Smooth muscle cell (in vitro differentiated cells): Measurements from ENCODE around the gene SNRNP40. TPM values are rescaled to one million over a fixed set of nuclear protein-coding genes. Genes with fewer than 3 reads are reported as not detected.
A peak's percentile ranks its signal among the peaks of the same experiment; 100 is the strongest.
"Not testable (repeated sequence)": the region's sequence is repeated elsewhere in the genome, so short reads cannot be mapped to it uniquely, and the experiment has no call there.

ENCODE experiments used
- DNase-seq: peaks from one replicate; lab custom pipeline; 2025; ENCODE audit not compliant: unreplicated experiment; lab: John Stamatoyannopoulos, UW
- H2AFZ ChIP-seq: fragments of 200-600 bp; sonication (generic); 2 replicates; pipeline ENCODE4 v1.6.0; 2016; ENCODE audit warnings: antibody characterized with exemption, low read depth, mild to moderate bottlenecking
- H3F3A ChIP-seq: fragments of 200-600 bp; sonication (generic); 2 replicates; pipeline ENCODE4 v1.6.0; 2017; ENCODE audit warnings: antibody characterized with exemption, low read depth
- H3K27ac ChIP-seq: fragments of 200-600 bp; sonication (generic); 2 replicates; pipeline ENCODE4 v1.5.1; 2016; ENCODE audit warnings: low read depth, mild to moderate bottlenecking
- H3K27me3 ChIP-seq: fragments of 200-600 bp; sonication (generic); 2 replicates; pipeline ENCODE4 v1.6.1; 2016; ENCODE audit warnings: low read depth, mild to moderate bottlenecking
- H3K36me3 ChIP-seq: fragments of 200-600 bp; sonication (generic); 2 replicates; pipeline ENCODE4 v1.5.1; 2016; ENCODE audit warnings: low read depth
- H3K4me1 ChIP-seq: fragments of 200-600 bp; sonication (generic); 2 replicates; pipeline ENCODE4 v1.5.1; 2016; ENCODE audit warnings: low read depth
- H3K4me2 ChIP-seq: fragments of 200-600 bp; sonication (generic); 2 replicates; pipeline ENCODE4 v1.6.0; 2016; ENCODE audit warnings: mild to moderate bottlenecking
- H3K4me3 ChIP-seq: fragments of 200-600 bp; sonication (generic); 2 replicates; pipeline ENCODE4 v1.5.1; 2016; ENCODE audit warnings: mild to moderate bottlenecking
- H3K79me2 ChIP-seq: fragments of 200-600 bp; sonication (generic); 2 replicates; pipeline ENCODE4 v1.6.0; 2016; ENCODE audit warnings: low read depth, mild to moderate bottlenecking
- H3K9ac ChIP-seq: fragments of 200-600 bp; sonication (generic); 2 replicates; pipeline ENCODE4 v1.6.0; 2016; ENCODE audit warnings: low read depth
- H3K9me3 ChIP-seq: fragments of 200-600 bp; sonication (generic); replicated peaks from 2 replicates; pipeline ENCODE4 v1.5.1; 2016; ENCODE audit warnings: low read depth
- H4K20me1 ChIP-seq: fragments of 200-600 bp; sonication (generic); 2 replicates; pipeline ENCODE4 v1.6.0; 2016; ENCODE audit warnings: low read depth
- CTCF ChIP-seq: fragments of 200-600 bp; sonication (generic); IDR thresholded peaks from 2 replicates; pipeline ENCODE4 v1.5.1; 2017; ENCODE audit warnings: borderline replicate concordance, mild to moderate bottlenecking, antibody characterized with exemption; ENCODE audit not compliant: insufficient read depth, poor library complexity, severe bottlenecking
- WGBS: methylation state at CpG from one replicate; pipeline ENCODE4 v1.1.7; 2016; ENCODE audit warnings: low lambda C conversion rate; 5-methylcytosine and 5-hydroxymethylcytosine counted together
- polyA plus RNA-seq: library from polyadenylated mRNA; unstranded; fragments of >200 nt; fragmentation: Nextera tagmentation; extraction: Ambion mirVana; gene quantifications from 2 replicates; pipeline ENCODE4 v1.2.1, GENCODE V29; 2016
- total RNA-seq: library from RNA; depleted of rRNA; stranded (reverse); fragments of >200 nt; gene quantifications from 2 replicates; pipeline ENCODE4 v1.2.3, GENCODE V29; 2014

Gene SNRNP40
- total and polyA plus RNA-seq, 2 experiments from 2014 or later: 67.6 to 97.2 TPM

DNA sequence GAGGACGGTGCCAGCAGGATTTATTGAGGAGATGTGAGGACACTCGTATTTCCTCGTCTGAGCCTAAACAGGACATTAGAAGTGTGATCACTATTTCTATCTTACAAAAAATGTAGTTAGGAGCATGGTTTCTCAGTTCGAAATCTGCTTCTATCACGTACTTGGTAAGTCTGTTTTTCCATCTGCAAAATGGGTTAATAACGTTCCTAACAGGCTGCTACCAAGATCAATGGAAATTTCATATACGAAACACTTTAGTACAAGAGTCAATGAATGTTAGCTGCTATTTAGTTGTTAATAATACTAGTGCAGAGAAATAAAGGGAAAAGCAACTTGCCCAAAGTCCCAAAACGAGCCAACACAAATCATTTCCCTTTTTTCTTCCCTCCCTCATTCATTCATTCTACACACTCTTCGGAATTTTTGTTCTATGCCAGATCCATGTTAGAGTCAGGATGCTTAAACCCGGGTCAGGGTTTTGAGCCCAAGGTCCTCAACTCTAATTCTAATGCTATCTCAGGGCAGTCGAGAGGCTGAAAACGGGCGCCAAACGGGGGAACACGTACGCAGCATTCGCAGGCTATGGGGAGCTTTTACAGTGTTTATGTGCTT is 608 bp downstream of the SNRNP40 start:
- DNase-seq: no peak
- Histone ChIP-seq H2AFZ (peak overlapping the region; percentile 85), H4K20me1 (peaks cover 27% of the 10 kb centered on the region), H3K79me2 (peaks cover 55% of the 10 kb centered on the region), H3K27me3 (no peaks in the 10 kb centered on the region), H3K4me1 (peaks cover 14% of the 10 kb centered on the region), H3K9ac (peak overlapping the region; percentile 79), H3K4me2 (peak overlapping the region; percentile 83), H3K9me3 (no peaks in the 10 kb centered on the region), H3K36me3 (peaks cover 6% of the 10 kb centered on the region), H3K4me3 (peak overlapping the region; percentile 63), H3F3A (no peaks in the 10 kb centered on the region), H3K27ac (peak overlapping the region; percentile 75)
- 24% methylated on average over 17 of the region's 17 CpGs for WGBS
- no peak for TF ChIP-seq CTCF

DNA sequence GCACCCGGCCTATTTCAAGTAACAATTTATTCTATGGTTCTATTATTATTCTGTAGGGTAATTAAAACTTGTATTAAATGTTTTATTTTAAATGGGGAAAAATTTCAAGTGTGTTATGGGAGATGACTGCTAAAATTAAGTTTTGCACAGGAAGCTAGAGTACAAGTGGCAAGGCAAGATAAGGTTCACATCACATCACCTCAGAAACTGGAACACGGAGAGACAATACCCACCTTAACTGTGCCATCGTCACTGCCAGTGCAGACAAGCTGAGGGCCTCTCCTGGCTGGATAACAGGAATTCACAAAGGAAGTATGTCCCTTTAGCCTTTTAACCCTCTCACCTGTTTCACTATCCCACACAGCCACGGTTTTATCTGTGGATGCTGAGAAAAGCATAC is 7.6 kb downstream of the SNRNP40 start:
- Histone ChIP-seq H3K36me3 (peaks cover 16% of the 10 kb centered on the region), H3K79me2 (no peaks in the 10 kb centered on the region), H3K27ac (no peak overlapping the region), H3K9me3 (no peaks in the 10 kb centered on the region), H3K4me1 (no peaks in the 10 kb centered on the region), H3K4me2 (no peak overlapping the region), H3F3A (no peaks in the 10 kb centered on the region), H3K4me3 (no peak overlapping the region), H3K9ac (no peak overlapping the region), H3K27me3 (no peaks in the 10 kb centered on the region), H4K20me1 (no peaks in the 10 kb centered on the region), H2AFZ (no peak overlapping the region)
- no peak for DNase-seq
- TF ChIP-seq CTCF: no peak
- 96% methylated on average over 4 of the region's 4 CpGs for WGBS

DNA sequence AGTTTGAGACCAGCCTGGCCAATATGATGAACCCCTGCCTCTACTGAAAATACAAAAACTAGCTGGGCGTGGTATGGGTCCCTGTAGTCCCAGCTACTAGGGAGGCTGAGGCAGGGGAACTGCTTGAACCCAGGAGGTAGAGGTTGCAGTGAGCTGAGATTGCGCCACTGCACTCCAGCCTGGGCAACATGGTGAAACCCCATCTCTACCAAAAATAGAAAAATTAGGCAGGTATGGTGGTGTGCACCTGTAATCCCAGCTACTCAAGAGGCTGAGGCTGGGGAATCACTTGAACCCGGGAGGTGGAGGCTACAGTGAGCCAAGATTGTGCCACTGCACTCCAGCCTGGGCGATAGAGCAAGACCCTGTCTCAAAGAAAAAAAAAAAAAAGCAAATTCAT is 8.8 kb downstream of the SNRNP40 start:
- H3K4me3 ChIP-seq, H3K4me1 ChIP-seq, H3K27me3 ChIP-seq, H3K27ac ChIP-seq, H3K79me2 ChIP-seq, H3F3A ChIP-seq, H3K4me2 ChIP-seq, H3K9me3 ChIP-seq, H4K20me1 ChIP-seq, H2AFZ ChIP-seq, DNase-seq, H3K9ac ChIP-seq: not testable (repeated sequence)
- WGBS: 100% methylated on average over 4 of the region's 4 CpGs
- H3K36me3 ChIP-seq: peaks cover 15% of the 10 kb centered on the region

DNA sequence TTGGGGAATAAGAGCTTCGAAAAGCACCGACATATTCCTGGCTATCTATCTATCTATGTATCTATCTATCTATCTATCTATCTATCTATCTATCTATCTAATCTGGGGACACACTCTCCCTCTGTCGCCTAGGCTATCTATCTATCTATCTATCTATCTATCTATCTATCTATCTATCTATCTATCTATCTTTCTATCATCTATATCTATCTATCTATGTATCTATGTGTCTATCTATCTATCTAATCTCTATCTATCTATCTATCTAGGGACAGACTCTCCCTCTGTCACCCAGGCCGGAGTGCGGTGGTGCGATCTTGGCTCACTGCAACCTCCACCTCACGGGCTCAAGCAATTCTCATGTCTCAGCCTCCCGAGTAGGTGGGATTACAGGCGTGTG is 14.2 kb downstream of the SNRNP40 start:
- H4K20me1 ChIP-seq, H3K27ac ChIP-seq, H3K79me2 ChIP-seq, H3K4me3 ChIP-seq, H3K4me1 ChIP-seq, H3K4me2 ChIP-seq, H3K27me3 ChIP-seq, H2AFZ ChIP-seq, H3K9ac ChIP-seq, H3K9me3 ChIP-seq, H3F3A ChIP-seq, DNase-seq: not testable (repeated sequence)
- H3K36me3 ChIP-seq: peaks cover 24% of the 10 kb centered on the region
- WGBS: 99% methylated on average over 9 of the region's 9 CpGs

DNA sequence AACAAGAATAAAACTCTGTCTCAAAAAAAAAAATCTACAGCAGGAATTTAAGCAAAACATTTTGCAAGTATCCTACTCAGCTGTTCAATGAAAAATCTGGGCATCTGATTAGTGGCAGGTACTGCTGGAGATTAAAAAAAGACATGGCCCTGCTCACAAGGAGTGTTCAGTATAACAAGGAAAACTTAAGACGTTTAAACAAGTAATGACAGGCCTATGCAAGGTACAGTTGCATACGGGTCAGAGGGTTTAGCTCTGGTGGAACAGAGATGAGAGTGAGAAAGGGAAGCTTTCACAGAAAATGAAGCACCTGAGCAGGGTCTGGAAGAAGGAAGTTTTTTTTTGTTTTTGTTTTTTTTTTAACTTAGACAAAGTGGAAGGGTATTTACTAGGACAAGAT is 23.0 kb downstream of the SNRNP40 start:
- no peaks in the 10 kb centered on the region for H3K4me1 ChIP-seq
- H3F3A ChIP-seq: no peaks in the 10 kb centered on the region
- H4K20me1 ChIP-seq: peaks cover 26% of the 10 kb centered on the region
- H3K9me3 ChIP-seq: no peaks in the 10 kb centered on the region
- H3K4me2 ChIP-seq: no peak overlapping the region
- H3K79me2 ChIP-seq: no peaks in the 10 kb centered on the region
- H3K27me3 ChIP-seq: no peaks in the 10 kb centered on the region
- TF ChIP-seq CTCF: no peak
- H3K9ac ChIP-seq: no peak overlapping the region
- WGBS: 78% methylated on average over 2 of the region's 2 CpGs
- no peak overlapping the region for H2AFZ ChIP-seq
- peaks cover 31% of the 10 kb centered on the region for H3K36me3 ChIP-seq
- no peak overlapping the region for H3K27ac ChIP-seq
- H3K4me3 ChIP-seq: no peak overlapping the region
- DNase-seq: no peak
